BJ (cell line): ENCODE data around the gene UBE2D2. TPM values are rescaled to one million over a fixed set of nuclear protein-coding genes. Genes with fewer than 3 reads are reported as not detected.

Experiments used
- CTCF ChIA-PET: fragments of 350-600 bp; formaldehyde crosslinking; extraction: SDS; loops from one replicate; lab custom pipeline; 2021; ENCODE audit warnings: antibody characterized with exemption, inconsistent platforms; lab: Yijun Ruan, JAX
- POLR2A ChIA-PET: fragments of 300-600 bp; sonication (Branson Sonifier 250); formaldehyde crosslinking; extraction: SDS; loops from one replicate; lab custom pipeline; 2021; ENCODE audit warnings: antibody characterized with exemption; lab: Charles Lee
- DNase-seq: peaks from one replicate; pipeline ENCODE4 v3.0.0-alpha.2; 2011; ENCODE audit warnings: low read depth
- H3K27me3 ChIP-seq: 2 replicates; pipeline ENCODE4 v1.6.0; 2011; ENCODE audit warnings: low read length; ENCODE audit not compliant: control insufficient read depth, insufficient read depth
- H3K36me3 ChIP-seq: 2 replicates; pipeline ENCODE4 v1.5.1; 2011; ENCODE audit warnings: low read length; ENCODE audit not compliant: control insufficient read depth, insufficient read depth
- H3K4me3 ChIP-seq: 2 replicates; pipeline ENCODE4 v1.5.1; 2011; ENCODE audit warnings: low read depth, mild to moderate bottlenecking, control low read depth, low read length
- polyA plus RNA-seq: library from polyadenylated mRNA; depleted of rRNA; stranded (reverse); fragments of >200 nt; gene quantifications from 2 replicates; pipeline ENCODE4 v1.2.3, GENCODE V29; 2011
- TF ChIP-seq, protein P1 (sequence below): IDR thresholded peaks from 2 replicates; pipeline ENCODE4 v1.5.1; 2011; ENCODE audit warnings: low read depth, mild to moderate bottlenecking, control low read depth, inconsistent platforms, low read length, moderate library complexity; ENCODE audit not compliant: insufficient read depth

The UBE2D2 gene
- polyA plus RNA-seq, 1 experiment, result 18.2 TPM

DNA sequence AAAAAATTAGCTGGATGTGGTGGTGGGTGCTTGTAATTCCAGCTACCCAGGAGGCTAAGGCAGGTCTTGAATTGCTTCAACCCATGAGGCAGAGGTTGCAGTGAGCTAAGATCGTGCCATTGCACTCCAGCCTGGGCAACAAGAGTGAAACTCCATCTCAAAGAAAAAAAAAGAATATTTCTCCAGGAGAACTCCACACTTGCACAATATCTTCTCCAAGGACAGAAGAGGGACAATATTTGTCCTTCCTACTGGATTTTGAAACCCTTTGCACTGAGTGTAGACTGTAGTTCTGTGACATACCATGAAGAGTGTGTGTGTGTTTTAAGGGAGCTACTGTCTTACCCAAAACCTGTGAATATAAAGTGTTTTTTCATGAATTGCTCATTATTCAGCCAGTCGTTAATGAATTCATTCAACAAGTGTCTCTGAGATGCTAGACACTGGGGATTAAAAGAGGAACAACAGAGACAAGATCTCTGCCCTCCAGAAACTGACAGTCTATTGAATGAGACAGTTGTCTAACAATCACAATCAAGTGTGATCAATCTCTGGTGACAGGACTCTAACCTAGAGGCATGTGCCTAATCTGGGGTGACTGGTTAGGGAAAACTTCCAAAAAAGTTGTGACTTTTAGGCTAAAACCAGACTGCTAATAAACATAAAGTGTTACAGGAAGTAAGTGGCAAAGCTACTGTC, 9.8 kb upstream of the UBE2D2 start:
- H3K4me3 ChIP-seq, result no peak overlapping the region
- no peaks in the 10 kb centered on the region for H3K36me3 ChIP-seq
- H3K27me3 ChIP-seq, result peaks cover 3% of the 10 kb centered on the region; the same call in 1 of the 2 replicates
- DNase-seq, result no peak
- ChIA-PET CTCF (interaction anchor here (0.7 to 1.6 kb wide), 3 partner anchors 10 to 129 kb away, joined by 3 to 4 read pairs (median 4); partner anchors contain the start of gene UBE2D2), POLR2A (no interaction called here)
- TF ChIP-seq, protein P1, sequence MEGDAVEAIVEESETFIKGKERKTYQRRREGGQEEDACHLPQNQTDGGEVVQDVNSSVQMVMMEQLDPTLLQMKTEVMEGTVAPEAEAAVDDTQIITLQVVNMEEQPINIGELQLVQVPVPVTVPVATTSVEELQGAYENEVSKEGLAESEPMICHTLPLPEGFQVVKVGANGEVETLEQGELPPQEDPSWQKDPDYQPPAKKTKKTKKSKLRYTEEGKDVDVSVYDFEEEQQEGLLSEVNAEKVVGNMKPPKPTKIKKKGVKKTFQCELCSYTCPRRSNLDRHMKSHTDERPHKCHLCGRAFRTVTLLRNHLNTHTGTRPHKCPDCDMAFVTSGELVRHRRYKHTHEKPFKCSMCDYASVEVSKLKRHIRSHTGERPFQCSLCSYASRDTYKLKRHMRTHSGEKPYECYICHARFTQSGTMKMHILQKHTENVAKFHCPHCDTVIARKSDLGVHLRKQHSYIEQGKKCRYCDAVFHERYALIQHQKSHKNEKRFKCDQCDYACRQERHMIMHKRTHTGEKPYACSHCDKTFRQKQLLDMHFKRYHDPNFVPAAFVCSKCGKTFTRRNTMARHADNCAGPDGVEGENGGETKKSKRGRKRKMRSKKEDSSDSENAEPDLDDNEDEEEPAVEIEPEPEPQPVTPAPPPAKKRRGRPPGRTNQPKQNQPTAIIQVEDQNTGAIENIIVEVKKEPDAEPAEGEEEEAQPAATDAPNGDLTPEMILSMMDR, result no peak

DNA sequence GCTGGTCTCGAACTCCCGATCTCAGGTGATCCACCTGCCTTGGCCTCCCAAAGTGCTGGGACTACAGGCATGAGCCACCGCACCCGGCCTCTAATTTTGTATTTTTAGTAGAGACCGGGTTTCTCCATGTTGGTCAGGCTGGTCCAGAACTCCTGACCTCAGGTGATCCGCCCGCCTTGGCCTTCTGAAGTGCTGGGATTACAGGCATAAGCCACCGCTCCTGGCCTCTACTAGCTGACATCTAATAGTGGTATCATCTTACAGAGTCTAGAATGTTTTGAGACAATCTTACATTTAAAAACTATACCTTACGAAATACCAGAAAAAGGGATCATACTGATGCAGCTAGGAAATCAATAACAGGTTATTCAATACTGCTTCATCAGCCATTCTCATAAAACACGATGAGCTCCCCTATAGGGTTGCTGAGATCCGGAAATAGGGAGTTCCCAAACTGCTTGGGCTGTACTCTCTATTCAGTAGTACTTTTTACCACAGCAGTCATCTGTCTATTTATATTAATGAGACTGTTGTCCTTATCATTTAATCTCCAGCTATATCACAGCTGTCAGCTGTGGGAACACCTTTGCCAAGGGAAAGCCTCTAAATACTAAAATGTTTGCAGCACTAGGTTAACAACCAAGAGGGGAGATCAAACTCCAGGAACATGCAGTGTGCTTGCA, 8.1 kb upstream of the UBE2D2 start:
- CTCF ChIA-PET, result no interaction called here
- no peaks in the 10 kb centered on the region for H3K36me3 ChIP-seq
- TF ChIP-seq, protein P1, result no peak

DNA sequence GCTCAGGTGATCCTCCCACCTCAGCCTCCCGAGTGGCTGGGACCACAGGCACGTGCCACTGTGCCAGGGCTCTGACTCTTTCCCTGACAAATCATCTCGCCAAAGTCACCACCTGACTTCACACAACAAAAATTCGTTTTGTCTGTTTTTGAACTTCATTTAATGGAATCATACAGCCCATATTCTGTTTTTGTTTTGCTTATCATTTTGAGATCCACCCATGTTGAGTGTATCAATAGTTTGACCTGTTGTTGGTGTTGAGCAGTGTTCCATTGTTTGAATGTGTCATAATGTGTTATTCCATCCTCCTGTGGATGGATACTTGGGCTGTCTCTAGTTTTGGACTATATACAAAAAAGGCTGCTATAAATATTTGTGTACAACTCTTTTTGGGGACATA, 6.9 kb upstream of the UBE2D2 start:
- TF ChIP-seq, protein P1, result no peak
- POLR2A ChIA-PET, result no interaction called here
- no peak for DNase-seq
- Histone ChIP-seq H3K36me3 (no peaks in the 10 kb centered on the region), H3K4me3 (no peak overlapping the region), H3K27me3 (peaks cover 3% of the 10 kb centered on the region; the same call in 1 of the 2 replicates)
- CTCF ChIA-PET, result no interaction called here

More for the DNA sequence above, 8.1 kb upstream of the UBE2D2 start:
- Histone ChIP-seq H3K27me3 (peaks cover 3% of the 10 kb centered on the region; the same call in 1 of the 2 replicates), H3K4me3 (no peak overlapping the region)
- no peak for DNase-seq
- POLR2A ChIA-PET, result no interaction called here

DNA sequence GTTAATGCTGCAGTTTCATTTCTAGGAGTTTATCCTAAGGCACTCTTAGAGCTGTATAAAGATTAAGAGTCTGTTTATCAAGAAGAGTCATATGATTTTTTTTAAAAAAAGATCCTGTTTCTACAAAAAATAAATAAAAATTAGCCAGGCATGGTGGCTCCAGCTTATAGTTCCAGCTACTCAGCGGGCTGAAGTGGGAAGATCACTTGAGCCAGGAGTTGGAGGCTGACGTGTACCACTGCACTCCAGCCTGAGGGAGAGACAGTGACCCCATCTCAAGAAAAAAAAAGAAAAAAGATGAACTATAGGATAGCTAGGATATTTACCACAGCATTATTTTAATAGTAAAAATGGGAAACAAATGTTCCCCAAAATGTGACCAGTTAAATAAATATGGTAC, 3.3 kb upstream of the UBE2D2 start:
- H3K36me3 ChIP-seq, result no peaks in the 10 kb centered on the region
- H3K4me3 ChIP-seq, result no peak overlapping the region
- no peak for DNase-seq
- no peaks in the 10 kb centered on the region for H3K27me3 ChIP-seq
- CTCF ChIA-PET, result no interaction called here
- POLR2A ChIA-PET, result no interaction called here
- TF ChIP-seq, protein P1, result no peak

DNA sequence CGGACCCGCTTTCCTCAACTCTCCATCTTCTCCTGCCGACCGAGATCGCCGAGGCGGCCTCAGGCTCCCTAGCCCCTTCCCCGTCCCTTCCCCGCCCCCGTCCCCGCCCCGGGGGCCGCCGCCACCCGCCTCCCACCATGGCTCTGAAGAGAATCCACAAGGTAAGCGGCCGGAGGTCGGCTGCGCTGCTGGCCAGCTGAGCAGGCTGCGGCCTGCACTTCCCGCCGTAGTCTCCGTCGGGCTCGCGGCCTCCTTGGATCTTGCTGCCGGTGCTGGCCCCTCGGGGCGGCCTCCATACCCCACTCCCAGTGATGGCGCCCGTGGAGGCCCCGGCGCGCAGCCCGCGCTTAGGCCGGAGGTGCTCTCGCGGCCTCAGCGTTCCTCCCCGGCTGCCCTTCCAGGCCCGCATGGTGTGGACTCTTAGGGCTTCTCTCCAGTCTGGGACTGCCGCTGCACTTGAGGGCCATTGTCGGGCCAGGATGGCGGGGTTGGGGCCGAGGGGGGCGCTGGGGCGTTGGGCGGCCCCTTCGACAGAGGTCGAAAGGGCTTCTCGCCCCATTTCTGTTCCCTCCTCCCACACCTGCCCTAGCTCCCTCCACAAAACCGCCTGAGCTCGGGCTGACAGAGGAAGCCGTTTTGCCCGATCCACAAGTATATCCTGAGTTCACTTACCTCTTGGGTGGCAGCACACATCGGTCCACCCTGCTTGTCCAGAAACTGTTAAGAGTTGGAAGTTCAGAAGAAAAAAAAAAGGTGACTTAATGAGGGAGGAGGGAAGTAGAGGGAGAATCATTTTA, 714 bp downstream of the UBE2D2 start:
- TF ChIP-seq, protein P1, result no peak
- Histone ChIP-seq H3K4me3 (peak overlapping the region; percentile 72), H3K36me3 (no peaks in the 10 kb centered on the region), H3K27me3 (no peaks in the 10 kb centered on the region)
- CTCF ChIA-PET, result interaction anchor here (0.6 to 1.9 kb wide), 7 partner anchors 12 to 256 kb away, joined by 3 to 9 read pairs (median 3); no protein-coding TSS in a partner anchor
- DNase-seq, result no peak
- POLR2A ChIA-PET, result interaction anchor here (0.7 kb wide), 2 partner anchors 80 to 138 kb away, joined by 3 to 12 read pairs; no protein-coding TSS in a partner anchor
